ENCODE measurements around the gene PEPD. TPM values are rescaled to one million over a fixed set of nuclear protein-coding genes. Genes with fewer than 3 reads are reported as not detected.

The PEPD gene
- total and polyA plus RNA-seq, 2 donors (not counting 3 experiments of a cell fraction or from before 2014, with no cell fraction given), result 73.7 to 126 TPM

GRCh38 chr19:33408116-33408515 is 113.5 kb downstream of the PEPD start:
- POLR2A ChIA-PET, result no interaction called here
- no TSS peak for BruUV-seq (replicated peaks)

GRCh38 chr19:33407716-33408115 is 113.9 kb downstream of the PEPD start:
- Histone ChIP-seq H3K27me3 (ENCODE audit: control insufficient read depth in 2 of 2, insufficient read depth in 2 of 2, low read length in 2 of 2) (no peaks in the 10 kb centered on the region), H3K9ac (replicated peaks; ENCODE audit: extremely low read depth, insufficient read depth, low read length) (no peak overlapping the region), H3K36me3 (ENCODE audit: control insufficient read depth in 2 of 2, extremely low read depth in 1 of 2, insufficient read depth in 2 of 2, low read length in 2 of 2) (peaks cover 0 to 3% of the 10 kb centered on the region in 2 experiments), H2AFZ (ENCODE audit: low read depth, low read length) (no peak overlapping the region), H3K9me3 (replicated peaks; ENCODE audit: control insufficient read depth, insufficient read depth, low read length) (no peaks in the 10 kb centered on the region), H3K9me1 (replicated peaks; ENCODE audit: control insufficient read depth, extremely low read depth, insufficient read depth, low read length) (no peaks in the 10 kb centered on the region), H3K27ac (ENCODE audit: insufficient read depth, low read depth, low read length) (no peak overlapping the region), H3K4me3 (replicated peaks in 1 of 3; ENCODE audit: insufficient read depth in 1 of 3, low read depth in 1 of 3, low read length in 3 of 3) (no peak overlapping the region), H4K20me1 (replicated peaks; ENCODE audit: control insufficient read depth, extremely low read depth, insufficient read depth, low read length) (no peaks in the 10 kb centered on the region), H3K79me2 (ENCODE audit: control insufficient read depth, insufficient read depth, low read length) (no peaks in the 10 kb centered on the region), H3K4me1 (ENCODE audit: control insufficient read depth, extremely low read depth, insufficient read depth, low read length) (no peaks in the 10 kb centered on the region), H3K4me2 (ENCODE audit: insufficient read depth, low read length) (no peak overlapping the region)
- FAIRE-seq, result no peak
- DNase-seq (ENCODE audit: low read depth, low spot score), result no peak
- CTCF ChIA-PET, result interaction anchor here (1.1 to 3.5 kb wide), 5 partner anchors 8 to 364 kb away, joined by 7 to 31 read pairs (median 11); no protein-coding TSS in a partner anchor
- dilution Hi-C loops (cut with MboI; ENCODE audit: extremely low pct_ligation_motif_present, low sequenced_read_pairs) (no loop called here), intact Hi-C loops (cut with micrococcal nuclease) (loop anchor here (2.0 to 5.0 kb wide), 3 partner anchors 35 to 280 kb away; partner anchors contain the start of gene CEBPG)
- POLR2A ChIA-PET, result no interaction called here
- TF ChIP-seq, protein P1, sequence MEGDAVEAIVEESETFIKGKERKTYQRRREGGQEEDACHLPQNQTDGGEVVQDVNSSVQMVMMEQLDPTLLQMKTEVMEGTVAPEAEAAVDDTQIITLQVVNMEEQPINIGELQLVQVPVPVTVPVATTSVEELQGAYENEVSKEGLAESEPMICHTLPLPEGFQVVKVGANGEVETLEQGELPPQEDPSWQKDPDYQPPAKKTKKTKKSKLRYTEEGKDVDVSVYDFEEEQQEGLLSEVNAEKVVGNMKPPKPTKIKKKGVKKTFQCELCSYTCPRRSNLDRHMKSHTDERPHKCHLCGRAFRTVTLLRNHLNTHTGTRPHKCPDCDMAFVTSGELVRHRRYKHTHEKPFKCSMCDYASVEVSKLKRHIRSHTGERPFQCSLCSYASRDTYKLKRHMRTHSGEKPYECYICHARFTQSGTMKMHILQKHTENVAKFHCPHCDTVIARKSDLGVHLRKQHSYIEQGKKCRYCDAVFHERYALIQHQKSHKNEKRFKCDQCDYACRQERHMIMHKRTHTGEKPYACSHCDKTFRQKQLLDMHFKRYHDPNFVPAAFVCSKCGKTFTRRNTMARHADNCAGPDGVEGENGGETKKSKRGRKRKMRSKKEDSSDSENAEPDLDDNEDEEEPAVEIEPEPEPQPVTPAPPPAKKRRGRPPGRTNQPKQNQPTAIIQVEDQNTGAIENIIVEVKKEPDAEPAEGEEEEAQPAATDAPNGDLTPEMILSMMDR (IDR thresholded peaks at IDR 0.05; ENCODE audit: extremely low read depth in 1 of 2, insufficient read depth in 1 of 2, low read depth in 1 of 2, low read length in 2 of 2), result no peak
- TF ChIP-seq JUN (IDR thresholded peaks at IDR 0.05; ENCODE audit: borderline replicate concordance, insufficient read depth, insufficient read length, low read depth) (no peak), POLR2AphosphoS5 (IDR thresholded peaks at IDR 0.05; ENCODE audit: insufficient read depth, low read depth, low read length) (no peak), EZH2 (IDR thresholded peaks at IDR 0.05; ENCODE audit: borderline replicate concordance, low read depth, low read length, severe bottlenecking) (no peak), FOS (IDR thresholded peaks at IDR 0.05; ENCODE audit: borderline replicate concordance, insufficient read depth, low read length) (no peak), MAX (IDR thresholded peaks at IDR 0.05; ENCODE audit: insufficient read depth, insufficient read length) (no peak), MYC (IDR thresholded peaks at IDR 0.05; ENCODE audit: low read depth, low read length) (no peak), POLR2A (IDR thresholded peaks at IDR 0.05; ENCODE audit: low read depth, low read length) (no peak), GATA2 (IDR thresholded peaks at IDR 0.05; ENCODE audit: insufficient read depth, insufficient read length, low read depth, low read length) (no peak)
- BruUV-seq (replicated peaks), result no TSS peak

More at GRCh38 chr19:33408116-33408515, 113.5 kb downstream of the PEPD start:
- H3K4me1 ChIP-seq (ENCODE audit: control insufficient read depth, extremely low read depth, insufficient read depth, low read length), result no peaks in the 10 kb centered on the region
- H2AFZ ChIP-seq (ENCODE audit: low read depth, low read length), result no peak overlapping the region
- FAIRE-seq (no peak), DNase-seq (ENCODE audit: low read depth, low spot score) (no peak)
- intact Hi-C loops (cut with micrococcal nuclease), result loop anchor here (5.0 kb wide), 1 partner anchor 281 kb away; no protein-coding TSS in a partner anchor
- dilution Hi-C loops (cut with MboI; ENCODE audit: extremely low pct_ligation_motif_present, low sequenced_read_pairs), result no loop called here
- no peaks in the 10 kb centered on the region for H3K79me2 ChIP-seq (ENCODE audit: control insufficient read depth, insufficient read depth, low read length)
- no peak overlapping the region for H3K9ac ChIP-seq (replicated peaks; ENCODE audit: extremely low read depth, insufficient read depth, low read length)
- no peak overlapping the region for H3K27ac ChIP-seq (ENCODE audit: insufficient read depth, low read depth, low read length)
- no peak overlapping the region for H3K4me3 ChIP-seq (replicated peaks in 1 of 3; ENCODE audit: insufficient read depth in 1 of 3, low read depth in 1 of 3, low read length in 3 of 3)
- no peak for TF ChIP-seq POLR2AphosphoS5 (IDR thresholded peaks at IDR 0.05; ENCODE audit: insufficient read depth, low read depth, low read length)
- TF ChIP-seq, protein P1 (IDR thresholded peaks at IDR 0.05; ENCODE audit: extremely low read depth in 1 of 2, insufficient read depth in 1 of 2, low read depth in 1 of 2, low read length in 2 of 2), result no peak
- no peak for TF ChIP-seq JUN (IDR thresholded peaks at IDR 0.05; ENCODE audit: borderline replicate concordance, insufficient read depth, insufficient read length, low read depth)
- no peaks in the 10 kb centered on the region for H3K9me3 ChIP-seq (replicated peaks; ENCODE audit: control insufficient read depth, insufficient read depth, low read length)
- H3K9me1 ChIP-seq (replicated peaks; ENCODE audit: control insufficient read depth, extremely low read depth, insufficient read depth, low read length), result no peaks in the 10 kb centered on the region
- H3K4me2 ChIP-seq (ENCODE audit: insufficient read depth, low read length), result no peak overlapping the region
- H3K36me3 ChIP-seq (ENCODE audit: control insufficient read depth in 2 of 2, extremely low read depth in 1 of 2, insufficient read depth in 2 of 2, low read length in 2 of 2), result peaks cover 0 to 3% of the 10 kb centered on the region in 2 experiments
- no peaks in the 10 kb centered on the region for H4K20me1 ChIP-seq (replicated peaks; ENCODE audit: control insufficient read depth, extremely low read depth, insufficient read depth, low read length)
- H3K27me3 ChIP-seq (ENCODE audit: control insufficient read depth in 2 of 2, insufficient read depth in 2 of 2, low read length in 2 of 2), result no peaks in the 10 kb centered on the region
- CTCF ChIA-PET, result interaction anchor here (1.0 to 3.5 kb wide), 6 partner anchors 8 to 363 kb away, joined by 4 to 31 read pairs (median 10); no protein-coding TSS in a partner anchor
